ENCODE data around the gene WWP2.
"Not testable (repeated sequence)": the region's sequence is repeated elsewhere in the genome, so short reads cannot be mapped to it uniquely, and the experiment has no call there.

The WWP2 gene

DNA sequence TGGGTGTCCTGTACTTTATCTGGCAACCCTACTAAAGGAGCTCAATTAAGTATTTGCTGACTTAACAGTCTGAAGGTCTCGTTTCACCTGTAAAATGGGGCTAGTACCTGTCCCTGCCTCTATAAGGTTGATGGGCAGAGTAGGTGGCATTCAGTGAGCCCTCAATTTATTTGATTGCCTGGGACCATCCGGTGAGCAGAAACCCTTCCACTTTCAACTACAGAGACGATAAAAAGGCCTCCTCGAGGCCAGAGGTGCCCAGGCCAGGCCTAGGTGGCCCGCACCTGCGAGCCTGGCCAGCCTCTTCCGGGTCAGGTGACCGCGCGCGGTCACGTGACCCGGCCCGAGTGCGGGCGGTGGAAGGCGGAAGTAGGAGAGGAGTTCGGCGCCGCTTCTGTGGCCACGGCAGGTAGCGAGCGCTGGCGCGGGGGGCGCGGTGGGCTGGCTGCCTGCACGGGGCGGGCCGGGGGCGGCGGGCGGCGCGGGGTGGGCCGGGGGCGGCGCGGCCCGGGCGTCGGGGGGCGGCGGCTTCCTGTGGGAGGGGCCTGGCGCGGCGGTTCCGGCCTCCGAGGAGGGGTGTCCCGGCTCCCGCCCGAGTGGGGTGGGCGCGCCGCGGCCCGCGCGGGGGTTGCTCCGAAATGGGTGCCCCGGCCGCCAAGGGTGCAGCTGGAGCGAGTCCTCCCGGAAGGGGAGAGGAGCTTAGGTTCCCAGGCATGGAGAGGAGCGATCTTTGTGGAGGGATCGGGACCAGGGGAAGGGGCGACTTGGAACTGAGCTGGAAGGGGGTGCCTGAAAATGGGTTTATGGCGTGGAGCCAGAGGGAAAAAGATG is at the start of gene WWP2:
WWP2 (plus strand) TSS at position 350 of the 831 bp plus-strand sequence. CDS start 24,679 bp downstream, outside the sequence.
- DNase-seq, result peak; percentile 80

DNA sequence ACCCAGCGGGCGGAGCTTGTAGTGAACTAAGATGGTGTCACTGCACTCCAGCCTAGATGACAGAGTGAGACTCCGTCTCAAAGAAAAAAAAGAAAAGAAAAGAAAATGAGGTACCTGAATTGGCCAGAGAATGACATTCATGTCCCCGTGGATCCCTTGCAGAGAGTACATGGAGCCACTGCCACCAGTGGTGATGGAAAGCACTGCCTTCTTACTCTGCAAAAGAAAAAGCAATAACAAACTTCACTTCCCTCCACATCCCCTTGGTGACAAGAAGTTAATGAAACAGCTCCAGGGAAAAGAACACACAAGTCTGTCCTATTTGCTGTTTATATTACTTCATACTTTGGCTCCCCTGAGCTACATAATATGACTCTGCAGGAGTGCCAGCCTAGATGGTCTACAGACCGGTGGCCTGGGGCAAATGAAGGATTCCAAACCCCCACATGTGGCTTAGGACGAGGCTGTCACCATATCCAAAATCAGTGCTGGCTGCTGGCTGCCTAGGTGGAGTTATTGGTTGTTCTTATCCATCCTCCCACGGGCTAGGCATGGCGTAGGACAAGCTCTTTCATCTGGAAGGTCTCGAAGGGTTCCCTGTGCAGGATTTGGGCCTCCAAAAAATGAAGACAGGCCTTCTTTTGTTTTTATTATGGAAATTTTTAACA is 49.1 kb upstream of the WWP2 start:
- no peak for DNase-seq

DNA sequence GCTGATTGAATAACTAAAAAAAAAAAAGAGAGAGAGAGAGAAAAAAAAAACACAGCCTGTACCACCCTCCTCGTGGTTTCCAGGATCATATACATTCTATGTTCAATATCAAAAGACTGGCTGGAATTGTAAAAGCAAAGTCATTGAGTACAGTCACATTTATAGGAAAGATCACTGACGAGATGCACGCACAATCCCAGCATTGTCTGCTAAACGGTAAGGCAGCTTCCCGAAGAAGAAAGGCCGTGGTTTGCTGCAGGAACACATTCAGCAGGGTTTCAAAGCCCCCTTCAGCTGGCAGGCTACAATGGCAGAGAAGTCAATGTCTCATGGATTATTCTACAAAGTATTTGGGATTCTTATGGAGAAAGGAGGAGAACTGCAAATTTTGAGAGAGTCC is 45.1 kb upstream of the WWP2 start:
- no peak for DNase-seq

DNA sequence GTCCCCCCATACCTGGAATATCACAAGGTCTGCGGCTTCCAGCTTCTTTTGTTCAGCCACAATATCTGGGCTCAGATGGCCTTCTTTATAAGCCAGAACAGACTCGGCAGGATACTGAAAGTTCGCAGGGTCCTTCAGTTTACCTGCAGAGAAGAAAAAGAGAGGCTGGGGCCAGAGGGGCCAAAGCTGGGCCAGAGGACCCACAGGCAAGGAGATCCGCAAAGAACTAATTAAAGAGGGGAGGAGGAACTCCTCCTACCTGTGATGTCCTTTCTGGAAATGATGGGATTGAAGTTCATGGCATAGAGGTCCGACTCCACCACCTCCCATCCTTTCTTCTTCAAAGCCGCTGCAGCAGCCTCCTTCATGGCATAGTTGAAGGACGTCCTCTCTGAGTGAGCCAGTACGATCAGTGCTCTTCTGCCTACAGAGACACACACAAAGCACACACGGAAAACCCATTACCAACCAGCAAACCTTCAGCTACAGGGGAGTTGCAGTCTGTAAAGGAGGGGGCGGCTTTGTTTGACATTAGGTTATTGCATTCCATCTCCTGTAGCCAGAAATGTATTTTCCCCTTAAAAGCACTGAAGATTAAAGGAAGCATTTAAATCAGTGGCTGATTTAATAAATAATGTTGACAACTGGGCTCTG is 43.9 kb upstream of the WWP2 start:
- no peak for DNase-seq

DNA sequence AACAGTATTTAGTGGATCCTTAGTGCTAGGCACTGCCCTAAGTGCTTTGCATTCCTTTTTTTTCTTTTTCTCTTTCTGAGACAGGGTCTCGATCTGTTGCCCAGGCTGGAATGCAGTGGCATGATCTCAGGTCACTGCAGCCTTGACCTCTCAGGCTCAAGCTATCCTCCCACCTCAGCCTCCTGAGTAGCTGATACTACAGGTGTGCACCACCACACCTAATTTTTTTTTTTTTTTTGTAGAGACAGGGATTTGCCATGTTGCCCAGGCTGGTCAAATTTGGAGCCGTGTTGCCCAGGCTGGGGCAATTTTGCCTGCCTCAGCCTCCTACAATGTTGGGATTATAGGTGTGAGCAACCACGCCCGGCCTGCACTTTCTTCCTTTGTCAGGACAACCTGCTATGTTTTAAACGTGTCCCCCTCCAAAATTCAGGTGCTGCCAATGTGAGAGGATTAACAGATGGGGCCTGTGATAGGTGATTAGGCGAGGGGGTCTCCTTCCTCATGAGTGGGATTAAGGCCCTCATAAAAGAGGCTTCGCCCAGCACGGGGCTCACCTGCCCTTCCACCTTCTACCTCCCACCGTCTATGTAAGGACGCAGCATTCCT is 41.2 kb upstream of the WWP2 start:
- no peak for DNase-seq

DNA sequence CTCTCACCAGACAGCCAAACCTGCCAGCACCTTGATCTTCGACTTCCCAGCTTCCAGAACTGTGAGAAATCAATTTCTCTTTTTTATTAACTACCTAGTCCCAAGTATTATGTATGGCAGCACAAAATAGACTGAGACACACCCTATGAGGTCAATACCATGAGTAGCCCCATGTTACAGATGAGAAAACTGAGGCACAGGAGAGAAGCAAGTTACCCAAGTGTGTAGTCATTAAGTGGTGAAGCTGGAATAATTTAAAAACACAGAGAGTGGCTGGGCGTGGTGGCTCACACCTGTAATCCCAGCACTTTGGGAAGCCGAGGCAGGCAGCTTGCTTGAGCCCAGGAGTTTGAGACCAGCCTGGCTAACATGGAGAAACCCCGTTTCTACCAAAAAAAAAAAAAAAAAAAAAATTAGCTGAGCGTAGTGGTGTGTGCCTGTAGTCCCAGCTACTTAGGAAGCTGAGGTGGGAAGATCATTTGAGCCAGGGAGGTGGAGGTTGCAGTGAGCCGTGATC is 40.6 kb upstream of the WWP2 start:
- no peak for DNase-seq

DNA sequence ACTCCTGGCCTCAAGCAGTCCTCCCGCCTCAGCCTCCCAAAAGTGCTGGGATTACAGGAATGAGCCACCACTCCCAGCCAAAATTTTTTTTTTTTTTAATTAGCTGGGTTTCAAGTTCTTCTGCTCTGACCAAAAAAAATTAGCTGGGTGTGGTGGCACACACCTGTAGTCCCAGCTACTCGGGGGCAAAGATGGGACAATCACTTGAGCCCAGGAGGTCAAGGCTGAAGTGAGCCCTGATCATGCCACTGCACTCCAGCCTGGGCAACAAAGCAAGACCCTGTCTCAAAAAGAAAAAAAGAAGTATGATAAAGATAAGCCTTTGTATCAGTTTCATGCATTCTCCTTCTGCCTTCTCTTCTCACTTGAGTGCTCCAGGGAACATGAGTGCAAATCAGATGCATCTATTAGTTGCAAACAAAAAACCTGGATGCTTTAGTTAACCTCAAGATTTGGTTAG is 37.7 kb upstream of the WWP2 start:
- no peak for DNase-seq

DNA sequence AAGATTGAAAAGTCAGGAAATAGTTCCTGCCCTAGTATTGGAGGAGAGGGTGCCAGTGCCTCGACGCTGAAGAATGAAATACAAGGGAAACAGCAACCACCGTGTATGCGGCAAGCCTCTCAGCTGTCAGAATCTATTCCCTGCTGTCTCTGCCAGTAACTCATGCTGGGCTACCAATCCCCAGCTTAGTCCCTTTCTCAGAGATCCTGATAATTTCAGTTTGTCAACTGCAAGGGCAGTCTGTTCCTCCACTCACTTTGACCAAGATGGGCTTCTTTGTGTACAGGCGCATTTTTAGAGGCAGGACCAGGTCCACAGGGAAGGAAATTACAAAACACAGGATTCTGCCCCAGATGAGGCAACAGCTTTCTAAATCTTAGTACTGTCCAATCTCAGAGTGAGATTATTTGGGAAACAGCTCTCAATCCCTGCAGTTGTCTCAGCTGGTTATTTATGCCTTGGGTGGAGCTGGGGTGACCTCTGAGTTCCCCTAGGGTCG is 37.1 kb upstream of the WWP2 start:
- DNase-seq, result no peak

DNA sequence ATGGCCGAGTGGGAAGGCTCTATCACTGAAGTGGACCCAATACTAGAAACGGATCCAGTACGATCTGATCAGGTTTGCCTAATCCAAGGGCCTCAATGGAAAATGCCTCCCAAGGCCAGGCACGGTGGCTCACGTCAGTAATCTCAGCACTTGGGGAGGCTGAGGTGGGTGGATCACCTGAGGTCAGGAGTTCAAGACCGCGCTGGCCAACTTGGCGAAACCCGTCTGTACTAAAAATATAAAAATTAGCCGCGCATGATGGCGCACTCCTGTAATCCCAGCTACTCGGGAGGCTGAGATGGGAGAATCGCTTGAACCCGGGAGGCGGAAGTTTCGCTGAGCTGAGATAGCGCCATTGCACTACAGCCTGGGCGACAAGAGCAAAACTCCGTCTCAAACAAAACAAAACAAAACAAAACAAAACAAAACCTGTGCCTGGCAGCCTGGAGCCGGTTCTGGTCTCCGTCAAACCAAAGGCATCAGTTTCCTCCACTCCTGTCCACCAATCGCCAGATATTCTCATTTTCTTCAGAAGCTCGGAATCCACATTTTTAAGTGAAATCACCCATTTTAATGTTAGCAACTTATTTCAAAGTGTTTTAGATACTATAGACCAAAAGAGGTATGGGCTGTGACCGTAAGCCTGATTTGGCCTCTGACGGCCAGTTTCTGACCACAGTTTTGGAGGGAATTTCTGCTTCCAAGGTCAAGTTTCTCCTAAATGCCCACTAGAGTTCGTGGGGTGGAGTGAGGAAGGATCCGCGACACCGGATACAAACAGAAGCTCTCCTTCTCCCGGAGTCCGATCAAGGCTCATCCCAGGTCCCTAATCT is 36.4 kb upstream of the WWP2 start:
- DNase-seq, result no peak

DNA sequence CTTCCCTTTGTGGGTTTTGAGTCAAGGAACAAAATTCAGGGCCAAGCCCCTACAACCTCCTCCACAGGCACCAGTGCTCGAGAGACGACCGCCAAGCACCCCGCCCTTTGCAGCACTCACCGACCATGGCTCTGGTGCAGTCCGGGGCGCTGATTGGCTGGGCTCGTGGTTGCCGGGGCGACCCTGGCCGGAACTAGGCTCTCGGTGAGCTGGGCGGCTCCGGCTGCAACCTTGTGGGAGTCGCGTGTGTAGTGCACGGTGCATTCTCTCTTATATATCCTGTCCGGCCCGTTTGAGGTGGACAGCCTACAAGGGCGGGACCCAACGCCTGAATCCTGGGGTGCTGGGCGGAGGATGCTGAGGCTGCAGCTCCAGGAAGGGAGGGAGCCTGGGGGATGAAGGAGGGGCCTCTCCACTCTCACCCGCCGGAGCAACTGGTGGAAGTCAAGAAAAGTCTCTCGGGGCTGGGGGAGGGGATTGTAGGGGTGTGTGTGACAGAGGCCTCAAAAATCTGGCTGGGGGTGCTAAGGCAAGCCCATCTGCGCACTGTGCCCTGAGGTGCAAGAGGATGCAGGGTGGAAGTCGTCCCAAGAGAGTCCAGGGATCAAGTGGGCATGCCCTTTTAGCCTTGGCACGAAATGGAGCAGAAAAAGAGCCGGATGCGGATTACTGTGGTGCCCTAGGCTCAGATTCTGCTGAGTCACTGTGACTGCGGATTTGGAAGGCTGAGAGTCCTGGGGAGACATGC is 35.6 kb upstream of the WWP2 start, which contains the start of gene NQO1:
NQO1 (minus strand) TSS at position 248 of the 748 bp plus-strand sequence; CDS start at position 127, 121 bp downstream.
- DNase-seq, result peak; percentile 92

DNA sequence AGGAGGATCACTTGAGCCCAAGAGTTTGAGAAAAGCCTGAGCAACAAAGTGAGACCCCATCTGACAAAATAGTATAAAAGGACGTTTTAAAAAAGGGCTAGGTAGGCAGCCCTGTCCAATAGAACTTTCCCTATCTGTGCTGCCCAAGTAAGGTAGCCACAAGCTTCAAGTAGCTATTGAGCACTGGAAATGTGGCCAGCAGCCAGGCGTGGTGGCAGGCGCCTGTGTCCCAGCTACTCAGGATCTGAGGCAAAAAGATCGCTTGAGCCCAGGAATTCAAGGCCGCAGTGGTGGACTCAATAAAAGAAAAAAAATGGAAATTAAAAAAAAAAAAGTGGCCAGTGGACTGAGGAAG is 34.2 kb upstream of the WWP2 start:
- no peak for DNase-seq

DNA sequence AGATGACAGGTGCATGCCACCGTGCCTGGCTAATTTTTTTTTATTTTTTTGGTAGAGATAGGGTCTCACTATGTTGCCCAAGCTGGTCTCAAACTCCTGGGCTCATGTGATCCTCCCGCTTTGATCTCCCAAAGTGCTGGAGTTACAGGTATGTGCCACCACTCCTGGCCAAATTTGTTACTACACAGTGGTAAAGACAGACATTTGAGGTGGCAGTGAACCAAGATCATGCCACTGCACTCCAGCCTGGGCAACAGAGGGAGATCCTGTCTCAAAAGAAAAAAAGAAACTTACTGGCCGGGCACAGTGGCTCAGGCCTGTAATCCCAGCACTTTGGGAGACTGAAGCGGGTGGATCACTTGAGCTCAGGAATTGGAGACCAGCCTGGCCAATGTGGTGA is 33.1 kb upstream of the WWP2 start:
- DNase-seq, result not testable (repeated sequence)

DNA sequence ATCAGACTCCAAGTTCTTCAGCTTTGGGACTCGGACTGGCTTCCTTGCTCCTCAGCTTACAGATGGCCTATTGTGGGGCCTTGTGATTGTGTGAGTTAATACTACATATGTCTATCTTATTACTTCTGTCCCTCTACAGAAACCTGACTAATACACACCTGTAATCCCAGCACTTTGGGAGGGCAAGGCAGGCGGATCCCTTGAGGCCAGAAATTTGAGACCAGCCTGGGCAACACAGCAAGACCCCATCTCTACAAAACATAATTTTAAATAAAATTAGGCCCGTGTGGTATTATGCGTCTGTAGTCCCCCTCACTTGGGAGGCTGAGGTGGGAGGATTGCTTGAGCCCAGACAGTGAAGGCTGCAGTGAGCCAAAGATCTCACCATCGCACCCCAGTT is 30.9 kb upstream of the WWP2 start:
- DNase-seq, result not testable (repeated sequence)

DNA sequence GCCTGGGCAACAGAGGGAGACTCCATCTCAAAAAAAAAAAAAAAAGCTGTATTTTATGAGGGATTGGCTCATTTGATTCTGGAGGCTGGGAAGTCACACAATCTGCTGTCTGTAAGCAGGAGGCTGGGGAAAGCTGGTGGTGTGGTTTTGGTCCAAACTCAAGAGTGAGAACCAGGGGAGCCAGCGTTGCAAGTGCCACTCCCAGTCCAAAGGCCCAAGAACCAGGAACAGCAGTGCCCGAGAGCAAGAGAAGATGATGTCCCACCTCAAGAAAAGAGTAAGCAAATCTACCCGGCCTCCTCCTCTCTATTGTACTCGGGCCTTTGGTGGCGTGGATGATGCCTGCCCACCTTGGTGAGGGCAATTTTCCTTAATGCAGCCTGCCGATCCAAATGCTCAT is 30.0 kb upstream of the WWP2 start:
- DNase-seq, result no peak

DNA sequence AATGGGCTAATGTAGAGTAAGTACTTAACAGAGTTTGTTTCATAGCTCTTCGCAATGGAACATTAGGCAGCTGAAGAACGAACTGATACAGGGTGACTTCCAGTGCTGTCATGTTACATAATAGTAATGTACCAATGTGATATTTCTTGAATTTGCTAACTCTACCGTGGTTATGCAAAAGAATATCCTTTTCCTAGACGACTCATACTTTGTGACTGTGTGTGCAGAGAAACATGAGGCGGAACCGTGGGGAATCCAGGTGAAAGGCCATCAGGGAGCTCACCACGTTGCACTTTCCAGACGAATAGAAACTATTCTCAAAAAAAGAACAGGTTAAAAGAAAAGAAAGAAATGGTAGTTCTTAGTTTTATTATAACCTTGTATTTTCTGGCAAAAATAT is 20.6 kb upstream of the WWP2 start:
- no peak for DNase-seq

DNA sequence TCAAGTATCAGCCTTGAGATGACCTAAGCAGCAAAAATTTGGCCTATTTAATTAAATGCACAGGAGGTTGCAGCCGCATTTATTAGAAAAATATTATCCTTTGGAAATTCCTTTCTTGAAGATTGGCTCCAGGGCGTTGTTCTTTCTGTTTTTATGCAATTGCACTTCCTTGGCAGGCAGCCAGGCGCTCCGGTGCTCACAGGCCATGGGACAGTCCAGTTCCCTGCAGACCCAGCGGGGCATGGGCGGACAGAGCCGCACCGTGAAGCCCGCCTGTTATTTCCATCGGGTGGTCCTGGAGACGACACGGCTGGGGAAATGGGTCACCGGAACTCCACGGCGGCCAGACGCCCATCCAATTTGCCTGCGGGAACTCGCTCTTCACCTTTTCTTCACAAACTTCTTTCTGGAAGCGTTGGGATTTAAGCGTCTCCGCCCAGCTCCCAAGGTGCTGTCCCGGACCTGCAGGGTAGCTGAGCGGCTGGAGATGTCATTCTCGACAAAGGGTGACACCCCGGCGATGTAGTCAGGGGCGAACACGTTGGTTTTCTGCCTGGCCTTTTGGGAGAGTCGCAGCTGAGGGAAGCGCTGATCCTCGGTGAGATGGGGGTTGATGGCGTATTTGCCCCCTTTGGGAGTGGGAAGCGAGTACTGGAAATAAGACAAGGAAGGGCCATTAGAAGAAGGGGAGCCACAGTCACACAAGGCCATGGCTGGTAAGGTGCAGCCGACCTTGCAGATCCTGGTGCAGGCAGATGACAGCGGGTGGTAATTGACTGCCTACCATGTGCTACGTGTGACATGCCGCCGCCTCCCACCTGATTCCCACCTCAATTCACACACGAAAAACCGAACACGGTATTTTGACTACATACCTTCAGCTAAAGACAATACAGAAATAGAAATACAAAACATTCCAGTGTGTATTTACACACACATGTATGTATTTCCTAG is 19.9 kb upstream of the WWP2 start:
- no peak for DNase-seq

DNA sequence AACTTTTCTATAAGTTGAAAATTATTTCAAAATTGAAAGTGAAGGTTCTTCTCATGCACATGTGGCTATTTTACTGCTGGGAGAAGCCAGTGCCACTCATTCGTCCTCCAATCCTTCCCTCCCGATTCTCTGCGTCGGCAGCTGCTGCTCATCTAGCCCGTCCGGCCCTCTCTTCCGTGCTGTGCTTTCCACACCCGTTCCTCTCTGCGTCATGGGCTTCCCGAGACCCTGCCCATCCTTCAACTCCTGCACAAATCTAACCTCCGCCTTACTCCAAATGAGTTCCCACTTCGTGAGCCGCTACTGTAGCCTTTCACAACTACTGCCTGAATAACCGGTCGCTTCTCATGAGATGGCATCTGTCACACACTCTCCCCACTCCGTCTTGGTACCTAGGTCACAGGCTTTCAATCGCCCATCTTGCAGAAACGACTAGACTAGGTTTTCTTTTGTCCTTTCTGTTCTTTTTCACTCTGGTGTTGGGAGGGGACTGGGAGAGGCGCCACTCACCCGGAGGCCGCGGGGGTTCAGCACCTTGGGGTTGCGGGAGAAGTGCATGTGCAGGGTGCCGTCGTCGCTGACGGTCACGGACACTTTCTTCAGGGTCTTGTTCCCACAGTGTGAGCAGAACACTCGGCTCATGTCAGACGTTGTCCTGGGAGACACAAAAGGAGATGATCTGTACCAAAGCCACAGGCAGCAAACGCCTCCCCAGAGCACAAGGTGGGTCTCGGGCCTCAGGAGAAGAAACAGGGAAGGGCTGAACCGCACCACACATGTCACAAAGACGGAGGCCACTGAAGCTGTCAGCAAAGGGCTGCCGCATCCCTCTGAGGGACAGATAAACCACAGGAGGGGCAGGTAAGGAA is 17.5 kb upstream of the WWP2 start:
- DNase-seq, result no peak

DNA sequence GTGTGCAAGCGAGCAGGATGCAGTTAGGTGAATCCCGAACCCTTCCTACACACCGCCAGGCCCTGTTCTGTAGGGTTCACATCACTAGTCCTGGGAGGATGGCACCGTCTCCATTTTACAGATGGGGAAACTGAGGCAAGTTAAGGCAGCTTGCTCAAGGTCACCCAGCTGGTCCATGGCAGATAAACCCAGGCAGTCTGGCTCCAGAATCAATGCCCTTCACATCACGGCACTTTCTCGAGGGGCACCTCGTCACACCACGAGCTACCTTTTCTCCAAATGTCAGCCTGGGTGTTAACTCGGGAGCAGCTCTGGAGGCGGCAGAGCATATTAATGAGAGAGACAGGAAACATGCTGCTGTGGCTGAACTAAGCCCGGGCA is 16.9 kb upstream of the WWP2 start:
- DNase-seq, result no peak

DNA sequence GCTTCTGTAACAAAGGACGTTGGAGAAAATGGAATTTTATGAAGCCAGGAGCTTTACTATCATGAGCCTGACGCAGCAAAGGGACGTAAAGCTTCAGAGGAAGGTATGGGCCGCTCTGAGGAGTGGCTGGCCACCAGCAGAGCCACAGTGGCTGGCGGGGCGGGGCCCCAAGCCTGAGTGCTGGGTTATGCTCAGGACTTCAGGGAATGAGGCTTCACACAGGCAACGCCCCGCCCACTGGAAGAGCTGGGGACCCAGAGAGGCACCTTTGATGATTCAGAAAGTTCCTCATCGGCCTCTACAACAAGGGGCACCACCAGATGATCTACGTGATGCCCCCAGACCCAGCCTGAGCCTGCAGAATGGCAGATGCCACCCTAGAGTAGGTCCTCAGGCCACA is 16.2 kb upstream of the WWP2 start:
- DNase-seq, result no peak
